Body of pancreas (tissue), 4 donors: Measurements from ENCODE around the gene MESP2. TPM values are rescaled to one million over a fixed set of nuclear protein-coding genes. Genes with fewer than 3 reads are reported as not detected.

ENCODE experiments used
- ATAC-seq: fragments of 150-250 bp; one replicate; pipeline ENCODE4 v1.9.1; 2016
- DNase-seq, 4 donors: peaks; one replicate each; pipeline ENCODE4 v3.0.0-alpha.2; 2019
- H3K27ac ChIP-seq, 4 donors: fragments of 200-600 bp; sonication (generic); 1 replicate in 3 of 4; 2 replicates in 1 of 4; pipeline versions ENCODE4 v1.5.1 to v1.6.1; 2016 to 2019; ENCODE audit warnings: mild to moderate bottlenecking in 1 of 4, mixed read lengths in 1 of 4, moderate library complexity in 1 of 4
- H3K27me3 ChIP-seq, 2 donors: fragments of 200-600 bp; sonication (generic); one replicate each; pipeline ENCODE4 v1.6.0; 2016; ENCODE audit warnings: mild to moderate bottlenecking in 1 of 2
- H3K36me3 ChIP-seq, 2 donors: fragments of 200-600 bp; sonication (generic); replicated peaks in 1 of 2; 2 replicates each; pipeline ENCODE4 v1.5.1; 2016; ENCODE audit warnings: low read depth in 2 of 2; ENCODE audit not compliant: insufficient read depth in 1 of 2
- H3K4me1 ChIP-seq: fragments of 200-600 bp; sonication (generic); one replicate; pipeline ENCODE4 v1.6.0; 2016
- H3K4me3 ChIP-seq, 2 donors: fragments of 200-600 bp; sonication (generic); 1 replicate in 1 of 2; 2 replicates in 1 of 2; pipeline ENCODE4 v1.5.1; 2016 to 2019
- H3K9me3 ChIP-seq, 3 donors: fragments of 200-600 bp; sonication (generic); 1 replicate in 2 of 3; 2 replicates in 1 of 3; pipeline ENCODE4 v1.5.1; 2016
- POLR2A ChIP-seq, 3 donors: fragments of 450-650 bp; IDR thresholded peaks; one replicate each; pipeline ENCODE4 v1.6.1; 2016; ENCODE audit warnings: antibody characterized with exemption in 3 of 3, mild to moderate bottlenecking in 2 of 3
- WGBS, 2 donors: methylation state at CpG; one replicate each; pipeline ENCODE4 v1.1.5; 2017; 5-methylcytosine and 5-hydroxymethylcytosine counted together
- intact Hi-C: fragments of 100-400 bp; cut with DNase I; formaldehyde crosslinking; loops from one replicate; pipeline ENCODE4 v1.15.1; 2023
- total RNA-seq, 2 donors: library from RNA; depleted of rRNA; stranded (reverse); fragments of >200 nt; gene quantifications; one replicate each; pipeline ENCODE4 v1.1.0, GENCODE V29; 2016
- TF ChIP-seq, protein P1 (sequence below), 7 experiments: fragments of 450-650 bp in 4 of 7; fragments of 200-600 bp in 3 of 7; sonication (generic) in 3 of 7; IDR thresholded peaks; one replicate each; pipeline ENCODE4 v1.5.1; 2016 to 2019; ENCODE audit warnings: antibody characterized with exemption in 7 of 7

MESP2 gene
- total RNA-seq, 2 donors from 2014 or later = 1.8 TPM; not detected in 1

DNA sequence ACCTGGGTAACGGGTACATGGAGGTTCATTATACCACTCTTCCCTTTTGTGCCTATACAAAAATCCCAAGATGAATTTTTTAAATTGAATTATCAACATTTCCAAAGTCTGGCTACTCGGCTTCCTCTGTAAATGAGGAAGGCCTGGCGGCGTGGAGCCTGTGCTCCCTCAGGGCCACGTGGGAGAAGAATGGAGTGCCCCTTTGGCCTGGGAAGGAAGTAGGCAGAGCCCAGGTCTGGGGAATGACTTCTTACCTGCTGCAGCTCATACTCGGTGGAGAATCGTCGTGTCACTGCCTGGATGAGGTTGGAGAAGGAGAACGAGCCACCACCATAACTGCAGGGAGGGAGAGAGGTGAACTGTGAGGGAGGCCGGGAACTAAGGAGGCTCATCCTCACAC is 14.1 kb downstream of the MESP2 start:
- Histone ChIP-seq H3K27me3 (no peaks in the 10 kb centered on the region), H3K27ac (no peak overlapping the region), H3K9me3 (no peaks in the 10 kb centered on the region), H3K36me3 (peaks cover 3 to 25% of the 10 kb centered on the region in 2 donors), H3K4me3 (no peak overlapping the region), H3K4me1 (peaks cover 18% of the 10 kb centered on the region)
- no peak for ATAC-seq
- 74 to 87% methylated on average over 10 of the region's 10 CpGs for WGBS, 2 donors
- intact Hi-C loops = no loop called here
- TF ChIP-seq, protein P1, sequence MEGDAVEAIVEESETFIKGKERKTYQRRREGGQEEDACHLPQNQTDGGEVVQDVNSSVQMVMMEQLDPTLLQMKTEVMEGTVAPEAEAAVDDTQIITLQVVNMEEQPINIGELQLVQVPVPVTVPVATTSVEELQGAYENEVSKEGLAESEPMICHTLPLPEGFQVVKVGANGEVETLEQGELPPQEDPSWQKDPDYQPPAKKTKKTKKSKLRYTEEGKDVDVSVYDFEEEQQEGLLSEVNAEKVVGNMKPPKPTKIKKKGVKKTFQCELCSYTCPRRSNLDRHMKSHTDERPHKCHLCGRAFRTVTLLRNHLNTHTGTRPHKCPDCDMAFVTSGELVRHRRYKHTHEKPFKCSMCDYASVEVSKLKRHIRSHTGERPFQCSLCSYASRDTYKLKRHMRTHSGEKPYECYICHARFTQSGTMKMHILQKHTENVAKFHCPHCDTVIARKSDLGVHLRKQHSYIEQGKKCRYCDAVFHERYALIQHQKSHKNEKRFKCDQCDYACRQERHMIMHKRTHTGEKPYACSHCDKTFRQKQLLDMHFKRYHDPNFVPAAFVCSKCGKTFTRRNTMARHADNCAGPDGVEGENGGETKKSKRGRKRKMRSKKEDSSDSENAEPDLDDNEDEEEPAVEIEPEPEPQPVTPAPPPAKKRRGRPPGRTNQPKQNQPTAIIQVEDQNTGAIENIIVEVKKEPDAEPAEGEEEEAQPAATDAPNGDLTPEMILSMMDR (IDR thresholded peaks at IDR 0.05) = no peak
- no peak for DNase-seq

DNA sequence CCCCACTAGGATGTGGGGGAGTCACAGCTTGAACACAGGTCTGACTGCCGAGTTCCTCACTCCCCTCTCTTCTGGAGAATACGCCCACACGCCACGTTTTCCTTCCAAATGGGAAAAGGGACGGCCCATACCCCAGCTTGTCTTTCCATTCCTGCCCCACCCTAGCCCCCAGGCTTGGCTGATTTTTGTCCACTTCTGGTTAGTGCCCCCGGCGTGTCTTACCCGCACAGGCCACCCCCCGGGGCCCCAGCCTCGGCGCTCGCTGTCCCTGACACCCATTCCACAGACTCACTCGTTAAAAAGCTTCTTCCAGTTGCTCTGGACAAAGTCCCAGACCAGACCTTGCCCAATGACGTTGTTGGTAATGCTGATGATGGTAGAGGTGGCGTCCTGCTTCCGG is 14.5 kb downstream of the MESP2 start:
- ATAC-seq = no peak
- intact Hi-C loops = no loop called here
- peaks cover 3 to 25% of the 10 kb centered on the region in 2 donors for H3K36me3 ChIP-seq
- no peaks in the 10 kb centered on the region for H3K9me3 ChIP-seq
- WGBS, 2 donors = 92 to 93% methylated on average over 16 of the region's 16 CpGs
- H3K27me3 ChIP-seq = no peaks in the 10 kb centered on the region
- H3K4me3 ChIP-seq = no peak overlapping the region
- no peak for DNase-seq
- H3K4me1 ChIP-seq = peaks cover 18% of the 10 kb centered on the region
- TF ChIP-seq POLR2A (IDR thresholded peaks at IDR 0.05) = no peak
- TF ChIP-seq, protein P1 (IDR thresholded peaks at IDR 0.05) = no peak
- no peak overlapping the region for H3K27ac ChIP-seq

DNA sequence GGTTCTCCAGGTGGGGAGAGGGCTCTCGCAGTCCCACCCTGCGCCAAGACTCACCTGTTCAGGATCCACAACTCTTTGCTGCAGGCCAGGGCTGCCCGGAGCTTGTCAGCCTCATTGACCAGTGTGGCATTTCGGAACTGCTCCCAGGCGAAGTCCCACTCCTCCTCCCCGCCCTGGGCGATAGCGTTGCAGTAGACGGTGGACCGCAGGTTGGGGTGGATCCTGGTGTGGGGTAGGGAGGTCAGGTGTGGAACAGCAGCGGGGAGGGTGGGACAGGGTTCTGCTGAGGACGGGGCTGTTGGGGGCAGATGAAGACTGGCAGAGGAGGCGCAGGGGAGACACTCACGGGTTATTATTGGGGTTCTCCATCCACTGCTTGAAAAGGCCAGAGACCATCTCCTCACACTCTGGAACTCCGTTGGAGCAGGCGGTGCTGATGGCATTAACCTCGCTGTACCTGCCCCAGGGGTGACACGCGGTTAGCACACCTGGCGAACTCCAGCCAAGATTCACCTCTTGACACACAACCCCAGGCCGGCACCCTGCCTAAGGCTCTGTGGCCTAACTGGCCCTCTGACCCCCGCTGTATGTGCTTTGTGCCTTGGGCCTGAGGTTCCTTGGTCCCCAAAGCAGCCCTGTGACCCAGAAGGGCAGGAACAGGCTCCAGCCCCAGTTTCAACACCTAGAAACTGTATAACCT is 16.1 kb downstream of the MESP2 start:
- DNase-seq (no peak), ATAC-seq (no peak)
- Histone ChIP-seq H3K4me3 (no peak overlapping the region), H3K27me3 (no peaks in the 10 kb centered on the region), H3K36me3 (peaks cover 3 to 25% of the 10 kb centered on the region in 2 donors), H3K9me3 (no peaks in the 10 kb centered on the region), H3K4me1 (peaks cover 19% of the 10 kb centered on the region), H3K27ac (peak overlapping the region in 2 of 4 donors; percentile 10 to 15)
- intact Hi-C loops = no loop called here
- WGBS, 2 donors = 89 to 93% methylated on average over 19 to 21 of the region's 22 CpGs
- TF ChIP-seq, protein P1 (IDR thresholded peaks at IDR 0.05) = no peak
- no peak for TF ChIP-seq POLR2A (IDR thresholded peaks at IDR 0.05)

DNA sequence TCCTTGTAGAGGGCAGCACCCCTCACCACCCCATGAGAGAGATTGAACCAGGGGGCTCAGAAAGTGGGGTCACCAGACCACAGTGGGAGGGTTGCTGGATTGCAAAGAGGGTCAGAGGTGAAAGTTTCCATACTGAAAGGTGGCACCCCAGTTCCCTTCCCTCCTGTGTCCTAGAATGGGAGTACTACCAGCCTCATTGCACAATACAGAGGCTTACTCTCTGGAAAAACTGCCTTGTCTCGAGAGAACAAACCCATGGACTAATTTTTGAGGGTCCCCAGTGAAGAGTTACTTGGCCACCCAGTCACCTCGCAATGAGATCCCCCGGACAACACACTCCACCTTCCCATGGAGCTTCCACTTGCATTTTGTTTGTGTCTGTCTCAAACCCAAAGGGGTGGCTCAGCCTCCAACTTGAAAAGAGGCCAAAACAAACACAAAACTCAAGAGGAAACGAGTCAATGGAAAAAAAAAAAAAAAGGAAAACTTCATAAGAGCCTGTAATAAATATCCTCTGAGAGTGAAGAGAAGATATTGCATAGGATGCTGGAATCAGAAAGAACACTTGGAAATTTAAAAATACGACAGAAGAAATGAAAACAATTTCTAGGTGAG is 18.6 kb downstream of the MESP2 start:
- ATAC-seq = peak; percentile 34
- WGBS, 2 donors = 14 to 17% methylated on average over 5 of the region's 5 CpGs
- intact Hi-C loops = no loop called here
- peaks cover 8 to 26% of the 10 kb centered on the region in 2 donors for H3K36me3 ChIP-seq
- peaks cover 32% of the 10 kb centered on the region for H3K4me1 ChIP-seq
- no peaks in the 10 kb centered on the region for H3K9me3 ChIP-seq
- DNase-seq = no peak
- no peak overlapping the region for H3K4me3 ChIP-seq
- no peaks in the 10 kb centered on the region for H3K27me3 ChIP-seq
- peak overlapping the region; percentile 39 to 69 (median 54) for H3K27ac ChIP-seq
- TF ChIP-seq, protein P1 (IDR thresholded peaks at IDR 0.05) = no peak
- no peak for TF ChIP-seq POLR2A (IDR thresholded peaks at IDR 0.05)
